Measurements from ENCODE around the gene TBC1D19. TPM values are rescaled to one million over a fixed set of nuclear protein-coding genes. Genes with fewer than 3 reads are reported as not detected.

The TBC1D19 gene
- total RNA-seq, 4 donors from 2014 or later, result 19.8 to 23.4 (median 20.7) TPM

GRCh38 chr4:26753187-26753586 is 169.3 kb downstream of the TBC1D19 start:
- no peak overlapping the region for H3K27ac ChIP-seq
- peaks cover 0 to 5% (median 0%) of the 10 kb centered on the region in 4 donors for H3K4me1 ChIP-seq
- H3K9me3 ChIP-seq, result no peaks in the 10 kb centered on the region
- peaks cover 0 to 30% (median 0%) of the 10 kb centered on the region in 3 donors for H3K36me3 ChIP-seq
- 88 to 96% methylated on average over 2 of the region's 2 CpGs for WGBS, 2 donors
- TF ChIP-seq EP300 (IDR thresholded peaks at IDR 0.05) (no peak), POLR2A (IDR thresholded peaks at IDR 0.05) (no peak), CTCF (IDR thresholded peaks at IDR 0.05) (no peak)
- no peak overlapping the region for H3K4me3 ChIP-seq
- H3K27me3 ChIP-seq, result no peaks in the 10 kb centered on the region
- no peak for DNase-seq (ENCODE audit: low spot score in 2 of 2)

GRCh38 chr4:26753617-26754016 is 169.7 kb downstream of the TBC1D19 start:
- Histone ChIP-seq H3K4me3 (no peak overlapping the region), H3K27me3 (no peaks in the 10 kb centered on the region), H3K4me1 (peaks cover 0 to 5% (median 0%) of the 10 kb centered on the region in 4 donors), H3K27ac (no peak overlapping the region), H3K36me3 (peaks cover 0 to 26% (median 0%) of the 10 kb centered on the region in 3 donors), H3K9me3 (no peaks in the 10 kb centered on the region)
- TF ChIP-seq POLR2A (IDR thresholded peaks at IDR 0.05) (no peak), CTCF (IDR thresholded peaks at IDR 0.05) (no peak), EP300 (IDR thresholded peaks at IDR 0.05) (no peak)
- WGBS, 2 donors, result 62 to 67% methylated on average over 10 of the region's 10 CpGs
- DNase-seq (ENCODE audit: low spot score in 2 of 2), result no peak

GRCh38 chr4:26757751-26758150 is 173.9 kb downstream of the TBC1D19 start:
- Histone ChIP-seq H3K36me3 (peaks cover 0 to 7% (median 0%) of the 10 kb centered on the region in 3 donors), H3K4me1 (peaks cover 0 to 5% (median 0%) of the 10 kb centered on the region in 4 donors), H3K4me3 (no peak overlapping the region), H3K9me3 (no peaks in the 10 kb centered on the region), H3K27ac (no peak overlapping the region), H3K27me3 (no peaks in the 10 kb centered on the region)
- no peak for TF ChIP-seq CTCF (IDR thresholded peaks at IDR 0.05)
- no peak for TF ChIP-seq EP300 (IDR thresholded peaks at IDR 0.05)
- TF ChIP-seq POLR2A (IDR thresholded peaks at IDR 0.05), result no peak
- no peak for DNase-seq (ENCODE audit: low spot score in 2 of 2)
- 50 to 64% methylated on average over 1 of the region's 1 CpG for WGBS, 2 donors

GRCh38 chr4:26758899-26759298 is 175.0 kb downstream of the TBC1D19 start:
- Histone ChIP-seq H3K9me3 (no peaks in the 10 kb centered on the region), H3K36me3 (peaks cover 0 to 7% (median 0%) of the 10 kb centered on the region in 3 donors), H3K4me1 (peaks cover 0 to under 1% (median 0%) of the 10 kb centered on the region in 4 donors), H3K27ac (no peak overlapping the region), H3K27me3 (no peaks in the 10 kb centered on the region), H3K4me3 (no peak overlapping the region)
- no peak for DNase-seq (ENCODE audit: low spot score in 2 of 2)
- no peak for TF ChIP-seq POLR2A (IDR thresholded peaks at IDR 0.05)
- no peak for TF ChIP-seq CTCF (IDR thresholded peaks at IDR 0.05)
- no peak for TF ChIP-seq EP300 (IDR thresholded peaks at IDR 0.05)
- 87 to 90% methylated on average over 1 of the region's 1 CpG for WGBS, 2 donors

GRCh38 chr4:26762650-26763049 is 178.8 kb downstream of the TBC1D19 start:
- Histone ChIP-seq H3K27me3 (no peaks in the 10 kb centered on the region), H3K4me3 (no peak overlapping the region), H3K36me3 (peaks cover 0 to 29% (median 0%) of the 10 kb centered on the region in 3 donors), H3K27ac (no peak overlapping the region), H3K4me1 (no peaks in the 10 kb centered on the region), H3K9me3 (no peaks in the 10 kb centered on the region)
- no peak for TF ChIP-seq EP300 (IDR thresholded peaks at IDR 0.05)
- no peak for TF ChIP-seq POLR2A (IDR thresholded peaks at IDR 0.05)
- TF ChIP-seq CTCF (IDR thresholded peaks at IDR 0.05), result no peak
- WGBS, 2 donors, result 63 to 70% methylated on average over 2 of the region's 2 CpGs
- no peak for DNase-seq (ENCODE audit: low spot score in 2 of 2)

Data from tibial nerve (tissue), 4 donors.